Measurements from ENCODE around the gene ST7. TPM values are rescaled to one million over a fixed set of nuclear protein-coding genes. Genes with fewer than 3 reads are reported as not detected.

Gene ST7
- total and polyA plus RNA-seq, 2 donors (not counting 3 experiments of a cell fraction or from before 2014, with no cell fraction given): 18.6 to 24.9 TPM

- POLR2A ChIA-PET: interaction anchor here (0.6 kb wide), 1 partner anchor 795 kb away, joined by 5 read pairs; no protein-coding TSS in a partner anchor
- no peaks in the 10 kb centered on the region for H4K20me1 ChIP-seq (replicated peaks; ENCODE audit: control insufficient read depth, extremely low read depth, insufficient read depth, low read length)
- H3K9me1 ChIP-seq (replicated peaks; ENCODE audit: control insufficient read depth, extremely low read depth, insufficient read depth, low read length): no peaks in the 10 kb centered on the region
- no peak overlapping the region for H3K4me2 ChIP-seq (ENCODE audit: insufficient read depth, low read length)
- H3K36me3 ChIP-seq (ENCODE audit: control insufficient read depth in 2 of 2, extremely low read depth in 1 of 2, insufficient read depth in 2 of 2, low read length in 2 of 2): no peaks in the 10 kb centered on the region
- no peak for TF ChIP-seq POLR2AphosphoS5 (IDR thresholded peaks at IDR 0.05; ENCODE audit: insufficient read depth, low read depth, low read length)
- no peak for TF ChIP-seq GATA2 (IDR thresholded peaks at IDR 0.05; ENCODE audit: insufficient read depth, insufficient read length, low read depth, low read length)
- TF ChIP-seq JUN (IDR thresholded peaks at IDR 0.05; ENCODE audit: borderline replicate concordance, insufficient read depth, insufficient read length, low read depth): no peak
- TF ChIP-seq POLR2A (IDR thresholded peaks at IDR 0.05; ENCODE audit: low read depth, low read length): no peak
- no peak for TF ChIP-seq MYC (IDR thresholded peaks at IDR 0.05; ENCODE audit: low read depth, low read length)
- no peak for TF ChIP-seq FOS (IDR thresholded peaks at IDR 0.05; ENCODE audit: borderline replicate concordance, insufficient read depth, low read length)
- TF ChIP-seq CTCF (IDR thresholded peaks at IDR 0.05; ENCODE audit: extremely low read depth in 1 of 2, insufficient read depth in 1 of 2, low read depth in 1 of 2, low read length in 2 of 2): no peak
- TF ChIP-seq MAX (IDR thresholded peaks at IDR 0.05; ENCODE audit: insufficient read depth, insufficient read length): no peak
- TF ChIP-seq EZH2 (IDR thresholded peaks at IDR 0.05; ENCODE audit: borderline replicate concordance, low read depth, low read length, severe bottlenecking): no peak
- CTCF ChIA-PET: interaction anchor here (0.7 to 1.1 kb wide), 3 partner anchors 22 to 161 kb away, joined by 3 read pairs; no protein-coding TSS in a partner anchor
- H2AFZ ChIP-seq (ENCODE audit: low read depth, low read length): no peak overlapping the region
- FAIRE-seq: no peak
- no peak overlapping the region for H3K27ac ChIP-seq (ENCODE audit: insufficient read depth, low read depth, low read length)
- H3K27me3 ChIP-seq (ENCODE audit: control insufficient read depth in 2 of 2, insufficient read depth in 2 of 2, low read length in 2 of 2): no peaks in the 10 kb centered on the region
- no TSS peak for BruUV-seq (replicated peaks)
- no peaks in the 10 kb centered on the region for H3K4me1 ChIP-seq (ENCODE audit: control insufficient read depth, extremely low read depth, insufficient read depth, low read length)
- H3K79me2 ChIP-seq (ENCODE audit: control insufficient read depth, insufficient read depth, low read length): no peaks in the 10 kb centered on the region
- no peak for DNase-seq (ENCODE audit: low read depth, low spot score)
- H3K9me3 ChIP-seq (replicated peaks; ENCODE audit: control insufficient read depth, insufficient read depth, low read length): no peaks in the 10 kb centered on the region
- H3K9ac ChIP-seq (replicated peaks; ENCODE audit: extremely low read depth, insufficient read depth, low read length): no peak overlapping the region
- dilution Hi-C loops (cut with MboI; ENCODE audit: extremely low pct_ligation_motif_present, low sequenced_read_pairs) (no loop called here), intact Hi-C loops (cut with micrococcal nuclease) (no loop called here)
- no peak overlapping the region for H3K4me3 ChIP-seq (replicated peaks in 1 of 3; ENCODE audit: insufficient read depth in 1 of 3, low read depth in 1 of 3, low read length in 3 of 3)
Measured at GRCh38 chr7:117149692-117150091, 196.4 kb downstream of the ST7 start.

Data from endothelial cell of umbilical vein (primary cell).